Retinal pigment epithelial cell (primary cell): ENCODE measurements around the gene PPM1B.

ENCODE experiments used
- DNase-seq: peaks from one replicate; pipeline ENCODE4 v3.0.0-alpha.2; 2010; ENCODE audit warnings: low read depth
- H3K4me3 ChIP-seq: 2 replicates; pipeline ENCODE4 v1.5.1; 2011; ENCODE audit warnings: mild to moderate bottlenecking, low read length, control low read depth, moderate library complexity
- CTCF ChIP-seq: conservative IDR thresholded peaks from 2 replicates; pipeline ENCODE4 v1.5.1; 2011; ENCODE audit warnings: low read depth, low read length, control low read depth, inconsistent platforms

The PPM1B gene

GRCh38 chr2:44267269-44267795, 98.7 kb downstream of the PPM1B start:
- no peak for TF ChIP-seq CTCF
- no peak for DNase-seq
- no peak overlapping the region for H3K4me3 ChIP-seq

- H3K4me3 ChIP-seq = no peak overlapping the region
- no peak for TF ChIP-seq CTCF
- peak; percentile 88 for DNase-seq
These were observed 99.3 kb downstream of the PPM1B start for GRCh38 chr2:44267796-44268648.

- no peak for DNase-seq
- no peak for TF ChIP-seq CTCF
These were observed 101.2 kb downstream of the PPM1B start for GRCh38 chr2:44269831-44270230.

GRCh38 chr2:44271296-44271695, 102.6 kb downstream of the PPM1B start:
- no peak for TF ChIP-seq CTCF
- no peak for DNase-seq
- H3K4me3 ChIP-seq = no peak overlapping the region

More at GRCh38 chr2:44269831-44270230, 101.2 kb downstream of the PPM1B start:
- H3K4me3 ChIP-seq = no peak overlapping the region

- DNase-seq = no peak
- TF ChIP-seq CTCF = no peak
- no peak overlapping the region for H3K4me3 ChIP-seq
These were observed 104.4 kb downstream of the PPM1B start for GRCh38 chr2:44273076-44273475.

- no peak overlapping the region for H3K4me3 ChIP-seq
- TF ChIP-seq CTCF = no peak
- DNase-seq = no peak
These were observed 104.9 kb downstream of the PPM1B start for GRCh38 chr2:44273596-44273995.

- no peak overlapping the region for H3K4me3 ChIP-seq
- DNase-seq = peak; percentile 42
- no peak for TF ChIP-seq CTCF
These were observed 107.2 kb downstream of the PPM1B start for GRCh38 chr2:44275927-44276303.
